HepG2 (cell line): ENCODE results near the gene COX10. TPM values are rescaled to one million over a fixed set of nuclear protein-coding genes. Genes with fewer than 3 reads are reported as not detected.

Experiments
- ATAC-seq: fragments of 200-7000 bp; cut with Tn5 transposase; 3 replicates; pipeline ENCODE4 v1.9.1; 2020; ENCODE audit warnings: mild to moderate bottlenecking, moderate library complexity
- BruUV-seq: library from RNA; stranded (reverse); fragments of 400-500 nt; replicated peaks from 2 replicates; lab custom pipeline; 2021; lab: Mats Ljungman, UMichigan
- CTCF ChIA-PET: fragments of 300-600 bp; formaldehyde crosslinking; extraction: SDS; loops from one replicate; lab custom pipeline; 2021; ENCODE audit warnings: low total read pairs, inconsistent platforms, low intra/inter-chr PET ratio; lab: Yijun Ruan, JAX
- POLR2A ChIA-PET: fragments of 350-600 bp; sonication (Branson Sonifier 250); formaldehyde crosslinking; loops from one replicate; lab custom pipeline; 2020; ENCODE audit warnings: antibody characterized with exemption, inconsistent platforms; lab: Yijun Ruan, JAX
- DNase-seq: peaks from one replicate; pipeline ENCODE4 v3.0.0-alpha.2; 2015; ENCODE audit warnings: low spot score
- FAIRE-seq: peaks from 3 replicates; lab custom pipeline; 2011; peaks lifted over from hg19 to GRCh38; lab: Jason Lieb, UNC
- H2AFZ ChIP-seq: one replicate; pipeline ENCODE4 v1.6.1; 2011; ENCODE audit warnings: low read length, inconsistent platforms
- H3K27ac ChIP-seq: fragments of 300-600 bp; 3 replicates; pipeline ENCODE4 v1.8.0; 2011; ENCODE audit warnings: mixed run types, mild to moderate bottlenecking, mixed read lengths, low read length, inconsistent platforms; ENCODE audit not compliant: insufficient read depth; ENCODE audit errors: extremely low read length
- H3K27me3 ChIP-seq, 2 experiments: fragments of 200-600 bp in 1 of 2; 2 replicates in 1 of 2; 3 replicates in 1 of 2; pipeline versions ENCODE4 v1.6.0 to v1.8.0; 2011; ENCODE audit warnings: low read length in 2 of 2, mild to moderate bottlenecking in 2 of 2, moderate library complexity in 2 of 2, inconsistent platforms in 1 of 2; ENCODE audit not compliant: insufficient read depth in 2 of 2, control insufficient read depth in 1 of 2
- H3K36me3 ChIP-seq, 2 experiments: fragments of 200-600 bp in 1 of 2; replicated peaks in 1 of 2; 2 replicates in 1 of 2; 3 replicates in 1 of 2; pipeline versions ENCODE4 v1.5.1 to v1.8.0; 2011; ENCODE audit warnings: low read length in 2 of 2, inconsistent platforms in 1 of 2; ENCODE audit not compliant: insufficient read depth in 2 of 2, control insufficient read depth in 1 of 2
- H3K4me1 ChIP-seq: 2 replicates; pipeline ENCODE4 v1.5.1; 2012; ENCODE audit warnings: low read length, inconsistent platforms; ENCODE audit not compliant: insufficient read depth
- H3K4me2 ChIP-seq: 2 replicates; pipeline ENCODE4 v1.6.0; 2011; ENCODE audit warnings: low read depth, low read length, inconsistent platforms
- H3K4me3 ChIP-seq, 3 experiments: fragments of 200-600 bp in 1 of 3; sonication (generic), shearing (Covaris generic) in 1 of 3; replicated peaks in 1 of 3; 2 replicates each; pipeline ENCODE4 v1.5.1; 2011 to 2016; ENCODE audit warnings: low read length in 3 of 3, inconsistent platforms in 2 of 3, low read depth in 2 of 3, mild to moderate bottlenecking in 2 of 3, control low read depth in 1 of 3, mixed read lengths in 1 of 3; ENCODE audit not compliant: insufficient read depth in 1 of 3
- H3K79me2 ChIP-seq: one replicate; pipeline ENCODE4 v1.6.1; 2011; ENCODE audit warnings: low read length, inconsistent platforms; ENCODE audit not compliant: insufficient read depth
- H3K9ac ChIP-seq: 2 replicates; pipeline ENCODE4 v1.6.0; 2011; ENCODE audit warnings: mild to moderate bottlenecking, low read depth, low read length, inconsistent platforms; ENCODE audit not compliant: insufficient read depth
- H3K9me3 ChIP-seq: 2 replicates; pipeline ENCODE4 v1.5.1; 2012; ENCODE audit warnings: mild to moderate bottlenecking, low read length
- H4K20me1 ChIP-seq: 2 replicates; pipeline ENCODE4 v1.6.0; 2011; ENCODE audit warnings: inconsistent platforms, mild to moderate bottlenecking, low read length, moderate library complexity; ENCODE audit not compliant: insufficient read depth
- AHR ChIP-seq: IDR thresholded peaks from 2 replicates; pipeline ENCODE4 v1.6.1; 2018; ENCODE audit warnings: missing genetic modification reagents, missing compliant biosample characterization
- ATM ChIP-seq: fragments of 450-650 bp; IDR thresholded peaks from 2 replicates; pipeline ENCODE4 v1.7.1; 2017; ENCODE audit warnings: mild to moderate bottlenecking, borderline replicate concordance
- GATA4 ChIP-seq: sonication (generic); IDR thresholded peaks from 2 replicates; pipeline ENCODE4 v1.6.1; 2016; ENCODE audit warnings: antibody characterized with exemption, low read depth, borderline replicate concordance
- GTF3A ChIP-seq: sonication (generic); formaldehyde crosslinking; conservative IDR thresholded peaks from 2 replicates; pipeline ENCODE4 v1.4.0; 2020; ENCODE audit warnings: mild to moderate bottlenecking, missing genetic modification reagents
- HNRNPL ChIP-seq: fragments of 200-400 bp; formaldehyde crosslinking; IDR thresholded peaks from 2 replicates; pipeline ENCODE4 v1.6.1; 2017; ENCODE audit warnings: mild to moderate bottlenecking, low read depth, low read length
- NCOA1 ChIP-seq: sonication (generic); formaldehyde crosslinking; IDR thresholded peaks from 2 replicates; pipeline ENCODE4 v1.9.0; 2021; ENCODE audit warnings: missing genetic modification reagents
- REXO4 ChIP-seq: sonication (generic); formaldehyde crosslinking; IDR thresholded peaks from 2 replicates; pipeline ENCODE4 v1.8.0; 2022; ENCODE audit warnings: missing genetic modification reagents, mild to moderate bottlenecking, borderline replicate concordance
- TBL1XR1 ChIP-seq: fragments of 150-350 bp; IDR thresholded peaks from 2 replicates; pipeline ENCODE4 v1.6.1; 2014; ENCODE audit warnings: borderline replicate concordance, low read length; ENCODE audit not compliant: partially characterized antibody
- ZNF20 ChIP-seq: sonication (generic); formaldehyde crosslinking; IDR thresholded peaks from 2 replicates; pipeline ENCODE4 v1.4.0; 2020; ENCODE audit warnings: mild to moderate bottlenecking, moderate library complexity, missing genetic modification reagents
- ZNF205 ChIP-seq: IDR thresholded peaks from 2 replicates; pipeline ENCODE4 v1.6.1; 2018; ENCODE audit warnings: missing biosample characterization, missing genetic modification reagents
- ZNF432 ChIP-seq: sonication (generic); formaldehyde crosslinking; IDR thresholded peaks from 2 replicates; pipeline ENCODE4 v1.5.0; 2020; ENCODE audit warnings: missing genetic modification reagents, mild to moderate bottlenecking, borderline replicate concordance
- WGBS: methylation state at CpG from one replicate; pipeline ENCODE4 v1.1.6; 2017; ENCODE audit warnings: low lambda C conversion rate; 5-methylcytosine and 5-hydroxymethylcytosine counted together
- in situ Hi-C: cut with HindIII; loops from 2 replicates; pipeline ENCODE4 v1.10.0; 2017; ENCODE audit warnings: low pct_unique_long_range_greater_than_20kb; ENCODE audit not compliant: extremely low pct_ligation_motif_present
- intact Hi-C: fragments of 100-400 bp; cut with micrococcal nuclease; formaldehyde crosslinking; loops from one replicate; pipeline ENCODE4 v1.10.0; 2022; ENCODE audit not compliant: unreplicated experiment
- polyA plus RNA-seq, 8 experiments: library from polyadenylated mRNA; depleted of rRNA in 3 of 8; stranded (reverse) in 7 of 8; unstranded in 1 of 8; fragments of >200 nt; fragmentation: Illumina TruSeq in 4 of 8; extraction: Trizol in 4 of 8; gene quantifications; 2 replicates each; pipeline versions ENCODE4 v1.2.1 to v1.2.3, GENCODE V29; 2011 to 2016; ENCODE audit warnings: low read depth in 4 of 8, missing spikeins in 1 of 8, mixed read lengths in 1 of 8; ENCODE audit not compliant: insufficient read depth in 1 of 8
- total RNA-seq, 5 experiments: library from RNA; depleted of rRNA; stranded (reverse); fragments of >200 nt; fragmentation: Illumina TruSeq; extraction: Trizol; gene quantifications; 2 replicates each; pipeline ENCODE4 v1.2.3, GENCODE V29; 2016; ENCODE audit warnings: low read depth in 1 of 5
- TF ChIP-seq, protein P1 (sequence below): sonication (generic); formaldehyde crosslinking; IDR thresholded peaks from 2 replicates; pipeline ENCODE4 v1.4.0; 2020; ENCODE audit warnings: missing genetic modification reagents
- TF ChIP-seq, protein P2 (sequence below): sonication (generic); formaldehyde crosslinking; IDR thresholded peaks from 2 replicates; pipeline ENCODE4 v1.8.1; 2023; ENCODE audit warnings: mild to moderate bottlenecking, missing genetic modification reagents

COX10 gene
- total and polyA plus RNA-seq, 2 of the 13 experiments (the other 11 are each of a cell fraction or from before 2014, with no cell fraction given), result 13.9 to 20.1 TPM

DNA sequence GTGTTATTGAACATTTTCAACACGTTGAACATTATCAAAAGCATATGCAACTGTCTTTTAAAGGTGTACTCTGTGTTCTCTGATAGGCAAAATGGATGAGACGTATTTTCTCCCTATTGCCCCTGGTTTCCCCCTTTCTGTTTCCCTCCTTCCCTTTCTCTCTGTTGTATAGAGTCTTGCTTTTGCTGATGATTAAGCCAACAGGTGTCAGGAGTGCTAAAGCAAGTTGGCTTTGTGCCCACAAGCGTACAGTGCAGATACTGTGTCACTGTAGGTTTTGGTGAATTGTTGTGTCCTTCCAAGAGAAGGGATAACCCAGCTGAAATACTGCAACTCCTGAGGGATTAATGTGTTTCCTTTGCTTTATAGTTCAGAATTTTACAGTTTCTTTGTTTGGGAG is 74.4 kb downstream of the COX10 start:
- H3K9me3 ChIP-seq, result no peaks in the 10 kb centered on the region
- TF ChIP-seq, protein P1, sequence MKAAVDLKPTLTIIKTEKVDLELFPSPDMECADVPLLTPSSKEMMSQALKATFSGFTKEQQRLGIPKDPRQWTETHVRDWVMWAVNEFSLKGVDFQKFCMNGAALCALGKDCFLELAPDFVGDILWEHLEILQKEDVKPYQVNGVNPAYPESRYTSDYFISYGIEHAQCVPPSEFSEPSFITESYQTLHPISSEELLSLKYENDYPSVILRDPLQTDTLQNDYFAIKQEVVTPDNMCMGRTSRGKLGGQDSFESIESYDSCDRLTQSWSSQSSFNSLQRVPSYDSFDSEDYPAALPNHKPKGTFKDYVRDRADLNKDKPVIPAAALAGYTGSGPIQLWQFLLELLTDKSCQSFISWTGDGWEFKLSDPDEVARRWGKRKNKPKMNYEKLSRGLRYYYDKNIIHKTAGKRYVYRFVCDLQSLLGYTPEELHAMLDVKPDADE (CRISPR knock-in tag), result no peak
- TF ChIP-seq ATM (no peak), TBL1XR1 (no peak), ZNF205 (CRISPR knock-in tag) (no peak), GATA4 (no peak), GTF3A (CRISPR knock-in tag) (no peak), ZNF432 (no peak), REXO4 (no peak), HNRNPL (no peak), NCOA1 (no peak), AHR (CRISPR knock-in tag) (no peak), ZNF20 (no peak)
- TF ChIP-seq, protein P2, sequence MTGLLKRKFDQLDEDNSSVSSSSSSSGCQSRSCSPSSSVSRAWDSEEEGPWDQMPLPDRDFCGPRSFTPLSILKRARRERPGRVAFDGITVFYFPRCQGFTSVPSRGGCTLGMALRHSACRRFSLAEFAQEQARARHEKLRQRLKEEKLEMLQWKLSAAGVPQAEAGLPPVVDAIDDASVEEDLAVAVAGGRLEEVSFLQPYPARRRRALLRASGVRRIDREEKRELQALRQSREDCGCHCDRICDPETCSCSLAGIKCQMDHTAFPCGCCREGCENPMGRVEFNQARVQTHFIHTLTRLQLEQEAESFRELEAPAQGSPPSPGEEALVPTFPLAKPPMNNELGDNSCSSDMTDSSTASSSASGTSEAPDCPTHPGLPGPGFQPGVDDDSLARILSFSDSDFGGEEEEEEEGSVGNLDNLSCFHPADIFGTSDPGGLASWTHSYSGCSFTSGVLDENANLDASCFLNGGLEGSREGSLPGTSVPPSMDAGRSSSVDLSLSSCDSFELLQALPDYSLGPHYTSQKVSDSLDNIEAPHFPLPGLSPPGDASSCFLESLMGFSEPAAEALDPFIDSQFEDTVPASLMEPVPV (CRISPR knock-in tag), result no peak
- no peaks in the 10 kb centered on the region for H3K27me3 ChIP-seq
- H3K4me1 ChIP-seq, result peaks cover 2% of the 10 kb centered on the region; the same call in 1 of the 2 replicates
- H3K36me3 ChIP-seq, result no peaks in the 10 kb centered on the region
- no peak for DNase-seq
- H4K20me1 ChIP-seq, result no peaks in the 10 kb centered on the region
- in situ Hi-C loops (no loop called here), intact Hi-C loops (no loop called here)
- FAIRE-seq, result no peak
- no TSS peak for BruUV-seq
- H3K4me2 ChIP-seq, result no peak overlapping the region
- H3K4me3 ChIP-seq, result no peak overlapping the region
- POLR2A ChIA-PET, result no interaction called here
- CTCF ChIA-PET, result no interaction called here
- no peak overlapping the region for H2AFZ ChIP-seq
- H3K9ac ChIP-seq, result no peak overlapping the region
- H3K79me2 ChIP-seq, result no peaks in the 10 kb centered on the region
- no peak for ATAC-seq
- 95% methylated on average over 3 of the region's 3 CpGs for WGBS
- H3K27ac ChIP-seq, result no peak overlapping the region
